ENCODE measurements around the gene ATPAF2. TPM values are rescaled to one million over a fixed set of nuclear protein-coding genes. Genes with fewer than 3 reads are reported as not detected.

Gene ATPAF2
- total RNA-seq, 4 donors from 2014 or later, result 8.3 to 19.9 (median 12.3) TPM

- ATAC-seq, result no peak
- TF ChIP-seq EP300 (IDR thresholded peaks at IDR 0.05) (no peak), POLR2A (IDR thresholded peaks at IDR 0.05) (no peak), CTCF (IDR thresholded peaks at IDR 0.05) (no peak), POLR2AphosphoS5 (IDR thresholded peaks at IDR 0.05) (no peak)
- peaks cover 2 to 61% (median 13%) of the 10 kb centered on the region in 3 donors for H3K4me1 ChIP-seq
- H3K27ac ChIP-seq, result peak overlapping the region; percentile 84 to 98 (median 94)
- peak overlapping the region; percentile 64 to 75 for H3K4me3 ChIP-seq
- WGBS, 2 donors (ENCODE audit: low coverage in 1 of 2), result 11% methylated on average over 3 of the region's 33 CpGs; no CpG with 5 or more reads in 1 of the 2 donors
- no peaks in the 10 kb centered on the region for H3K27me3 ChIP-seq
- no peaks in the 10 kb centered on the region for H3K9me3 ChIP-seq
- H3K36me3 ChIP-seq, result no peaks in the 10 kb centered on the region
Observed at GRCh38 chr17:17971431-17972125, 67.4 kb downstream of the ATPAF2 start.

- TF ChIP-seq CTCF (IDR thresholded peaks at IDR 0.05) (no peak), EP300 (IDR thresholded peaks at IDR 0.05) (no peak), POLR2AphosphoS5 (IDR thresholded peaks at IDR 0.05) (no peak), POLR2A (IDR thresholded peaks at IDR 0.05) (no peak)
- H3K27ac ChIP-seq, result peak overlapping the region in 3 of 4 donors; percentile 91 to 98 (median 97)
- H3K36me3 ChIP-seq, result no peaks in the 10 kb centered on the region
- 17 to 50% methylated on average over 1 of the region's 1 CpG for WGBS, 2 donors (ENCODE audit: low coverage in 1 of 2)
- no peaks in the 10 kb centered on the region for H3K27me3 ChIP-seq
- peak overlapping the region; percentile 64 to 75 for H3K4me3 ChIP-seq
- no peaks in the 10 kb centered on the region for H3K9me3 ChIP-seq
- peaks cover 2 to 68% (median 13%) of the 10 kb centered on the region in 3 donors for H3K4me1 ChIP-seq
- no peak for ATAC-seq
Observed at GRCh38 chr17:17970699-17971430, 68.1 kb downstream of the ATPAF2 start.

Other genes with a start within 250 kb of the ATPAF2 start
- gene SREBF1, start 202.2 kb downstream of the ATPAF2 start, total RNA-seq, result 10 to 100 TPM; 16.1 to 90.7 (median 56.1) TPM
- 10 to 100 TPM; 49.6 to 88.9 (median 74.8) TPM for gene TOM1L2, start 66.8 kb downstream of the ATPAF2 start, total RNA-seq
- 1 to 10 TPM; 1.1 to 3.5 (median 1.7) TPM for gene DRC3, start 66.3 kb downstream of the ATPAF2 start, total RNA-seq
- 10 to 100 TPM; 22.8 to 44.8 (median 33.9) TPM for gene GID4, start 240 bp upstream of the ATPAF2 start, total RNA-seq
- gene DRG2, start 48.8 kb upstream of the ATPAF2 start, total RNA-seq, result 10 to 100 TPM; 27.4 to 43.7 (median 33.9) TPM
- gene MYO15A, start 69.6 kb upstream of the ATPAF2 start, total RNA-seq, result 1 to 10 TPM in 1 of 4 donors, under 1 TPM in 3; 0.59 to 1.2 (median 0.70) TPM
- gene ALKBH5, start 144.7 kb upstream of the ATPAF2 start, total RNA-seq, result 100 to 1,000 TPM; 123 to 207 (median 131) TPM
- 10 to 100 TPM; 16.7 to 31.7 (median 22.1) TPM for gene LLGL1, start 186.5 kb upstream of the ATPAF2 start, total RNA-seq
- 100 to 1,000 TPM; 283 to 543 (median 310) TPM for gene FLII, start 219.6 kb upstream of the ATPAF2 start, total RNA-seq
- gene MIEF2, start 221.5 kb upstream of the ATPAF2 start, total RNA-seq, result 10 to 100 TPM; 10.8 to 19.0 (median 12.5) TPM

Data from gastroesophageal sphincter (tissue), 4 donors.